Stomach (tissue), 4 donors: ENCODE data around the gene PIGBOS1.

Experiments
- EP300 ChIP-seq: sonication (generic); formaldehyde crosslinking; IDR thresholded peaks from one replicate; pipeline ENCODE4 v1.6.1; 2017; ENCODE audit warnings: antibody characterized with exemption
- POLR2A ChIP-seq, 4 donors: fragments of 450-650 bp; IDR thresholded peaks; one replicate each; pipeline ENCODE4 v1.6.1; 2016; ENCODE audit warnings: antibody characterized with exemption in 4 of 4, control low read depth in 2 of 4, mild to moderate bottlenecking in 1 of 4, moderate library complexity in 1 of 4
- TF ChIP-seq, protein P1 (sequence below), 7 experiments: fragments of 450-650 bp in 4 of 7; fragments of 200-600 bp in 3 of 7; sonication (generic) in 3 of 7; IDR thresholded peaks; one replicate each; pipeline ENCODE4 v1.5.1; 2016 to 2019; ENCODE audit warnings: antibody characterized with exemption in 7 of 7, control low read depth in 2 of 7, mild to moderate bottlenecking in 1 of 7

GRCh38 chr15:55362641-55363040, 43.7 kb upstream of the PIGBOS1 start:
- TF ChIP-seq POLR2A (IDR thresholded peaks at IDR 0.05) = no peak
- TF ChIP-seq, protein P1, sequence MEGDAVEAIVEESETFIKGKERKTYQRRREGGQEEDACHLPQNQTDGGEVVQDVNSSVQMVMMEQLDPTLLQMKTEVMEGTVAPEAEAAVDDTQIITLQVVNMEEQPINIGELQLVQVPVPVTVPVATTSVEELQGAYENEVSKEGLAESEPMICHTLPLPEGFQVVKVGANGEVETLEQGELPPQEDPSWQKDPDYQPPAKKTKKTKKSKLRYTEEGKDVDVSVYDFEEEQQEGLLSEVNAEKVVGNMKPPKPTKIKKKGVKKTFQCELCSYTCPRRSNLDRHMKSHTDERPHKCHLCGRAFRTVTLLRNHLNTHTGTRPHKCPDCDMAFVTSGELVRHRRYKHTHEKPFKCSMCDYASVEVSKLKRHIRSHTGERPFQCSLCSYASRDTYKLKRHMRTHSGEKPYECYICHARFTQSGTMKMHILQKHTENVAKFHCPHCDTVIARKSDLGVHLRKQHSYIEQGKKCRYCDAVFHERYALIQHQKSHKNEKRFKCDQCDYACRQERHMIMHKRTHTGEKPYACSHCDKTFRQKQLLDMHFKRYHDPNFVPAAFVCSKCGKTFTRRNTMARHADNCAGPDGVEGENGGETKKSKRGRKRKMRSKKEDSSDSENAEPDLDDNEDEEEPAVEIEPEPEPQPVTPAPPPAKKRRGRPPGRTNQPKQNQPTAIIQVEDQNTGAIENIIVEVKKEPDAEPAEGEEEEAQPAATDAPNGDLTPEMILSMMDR (IDR thresholded peaks at IDR 0.05) = no peak
- no peak for TF ChIP-seq EP300
